ENCODE measurements around the gene BLOC1S3. TPM values are rescaled to one million over a fixed set of nuclear protein-coding genes. Genes with fewer than 3 reads are reported as not detected.

Gene BLOC1S3
- total and polyA plus RNA-seq, 4 donors: 2.3 to 15.1 (median 8.3) TPM

Other genes with a start within 250 kb of the BLOC1S3 start
- gene APOC4, start 236.5 kb upstream of the BLOC1S3 start, total RNA-seq: under 1 TPM in 1 of 2 donors, not detected in 1; 0.22 TPM
- not detected for gene APOC4, start 236.5 kb upstream of the BLOC1S3 start, polyA plus RNA-seq (ENCODE audit: insufficient read length in 2 of 2)
- gene APOC2, start 232.7 kb upstream of the BLOC1S3 start, total RNA-seq: 10 to 100 TPM; 10.1 to 14.8 TPM
- gene APOC2, start 232.7 kb upstream of the BLOC1S3 start, polyA plus RNA-seq (ENCODE audit: insufficient read length in 2 of 2): 10 to 100 TPM; 26.9 to 35.8 TPM
- gene CLPTM1, start 223.4 kb upstream of the BLOC1S3 start, total RNA-seq: 10 to 100 TPM; 53.9 to 64.3 TPM
- 100 to 1,000 TPM; 157 to 158 TPM for gene CLPTM1, start 223.4 kb upstream of the BLOC1S3 start, polyA plus RNA-seq (ENCODE audit: insufficient read length in 2 of 2)
- 1 to 10 TPM; 2.4 to 2.9 TPM for gene RELB, start 177.3 kb upstream of the BLOC1S3 start, total RNA-seq
- gene RELB, start 177.3 kb upstream of the BLOC1S3 start, polyA plus RNA-seq (ENCODE audit: insufficient read length in 2 of 2): 1 to 10 TPM; 3.9 to 4.0 TPM
- gene CLASRP, start 139.7 kb upstream of the BLOC1S3 start, total RNA-seq: 10 to 100 TPM; 11.6 to 35.0 TPM
- gene CLASRP, start 139.7 kb upstream of the BLOC1S3 start, polyA plus RNA-seq (ENCODE audit: insufficient read length in 2 of 2): 10 to 100 TPM; 60.6 to 97.3 TPM
- gene ZNF296, start 102.3 kb upstream of the BLOC1S3 start, total RNA-seq: under 1 TPM; 0.22 to 0.69 TPM
- 1 to 10 TPM; 2.7 to 3.4 TPM for gene ZNF296, start 102.3 kb upstream of the BLOC1S3 start, polyA plus RNA-seq (ENCODE audit: insufficient read length in 2 of 2)
- 10 to 100 TPM; 14.4 to 15.4 TPM for gene GEMIN7, start 99.5 kb upstream of the BLOC1S3 start, total RNA-seq
- 10 to 100 TPM; 24.0 to 27.4 TPM for gene GEMIN7, start 99.5 kb upstream of the BLOC1S3 start, polyA plus RNA-seq (ENCODE audit: insufficient read length in 2 of 2)
- gene PPP1R37, start 85.6 kb upstream of the BLOC1S3 start, total RNA-seq: 10 to 100 TPM; 14.4 to 25.8 TPM
- gene PPP1R37, start 85.6 kb upstream of the BLOC1S3 start, polyA plus RNA-seq (ENCODE audit: insufficient read length in 2 of 2): 10 to 100 TPM; 37.2 to 39.6 TPM
- gene NKPD1, start 17.8 kb upstream of the BLOC1S3 start, total RNA-seq: under 1 TPM; 0.44 to 0.99 TPM
- gene NKPD1, start 17.8 kb upstream of the BLOC1S3 start, polyA plus RNA-seq (ENCODE audit: insufficient read length in 2 of 2): 1 to 10 TPM; 1.1 to 1.4 TPM
- 10 to 100 TPM in 1 of 2 donors, 1 to 10 TPM in 1; 7.0 to 22.7 TPM for gene TRAPPC6A, start 547 bp upstream of the BLOC1S3 start, total RNA-seq
- 10 to 100 TPM; 22.2 to 26.2 TPM for gene TRAPPC6A, start 547 bp upstream of the BLOC1S3 start, polyA plus RNA-seq (ENCODE audit: insufficient read length in 2 of 2)
- 1 to 10 TPM in 1 of 2 donors, under 1 TPM in 1; 0.99 to 2.9 TPM for gene EXOC3L2, start 66.6 kb downstream of the BLOC1S3 start, total RNA-seq
- gene EXOC3L2, start 66.6 kb downstream of the BLOC1S3 start, polyA plus RNA-seq (ENCODE audit: insufficient read length in 2 of 2): under 1 TPM; 0.19 to 0.92 TPM
- gene MARK4, start 72.5 kb downstream of the BLOC1S3 start, total RNA-seq: 10 to 100 TPM; 27.2 to 41.5 TPM
- 100 to 1,000 TPM in 1 of 2 donors, 10 to 100 TPM in 1; 83.9 to 105 TPM for gene MARK4, start 72.5 kb downstream of the BLOC1S3 start, polyA plus RNA-seq (ENCODE audit: insufficient read length in 2 of 2)
- gene CKM, start 144.1 kb downstream of the BLOC1S3 start, total RNA-seq: under 1 TPM; 0.94 to 0.99 TPM
- 1 to 10 TPM in 1 of 2 donors, under 1 TPM in 1; 0.76 to 3.4 TPM for gene CKM, start 144.1 kb downstream of the BLOC1S3 start, polyA plus RNA-seq (ENCODE audit: insufficient read length in 2 of 2)
- gene KLC3, start 162.0 kb downstream of the BLOC1S3 start, total RNA-seq: 1 to 10 TPM in 1 of 2 donors, under 1 TPM in 1; 0.17 to 1.1 TPM
- gene KLC3, start 162.0 kb downstream of the BLOC1S3 start, polyA plus RNA-seq (ENCODE audit: insufficient read length in 2 of 2): 1 to 10 TPM in 1 of 2 donors, under 1 TPM in 1; 0.44 to 1.4 TPM
- gene ERCC2, start 191.8 kb downstream of the BLOC1S3 start, total RNA-seq: 10 to 100 TPM; 14.6 to 14.8 TPM
- gene ERCC2, start 191.8 kb downstream of the BLOC1S3 start, polyA plus RNA-seq (ENCODE audit: insufficient read length in 2 of 2): 10 to 100 TPM; 41.5 to 47.0 TPM
- gene PPP1R13L, start 226.3 kb downstream of the BLOC1S3 start, total RNA-seq: 1 to 10 TPM in 1 of 2 donors, under 1 TPM in 1; 0.59 to 3.5 TPM
- gene PPP1R13L, start 226.3 kb downstream of the BLOC1S3 start, polyA plus RNA-seq (ENCODE audit: insufficient read length in 2 of 2): 1 to 10 TPM; 1.6 to 2.5 TPM
- 1 to 10 TPM; 2.3 to 8.6 TPM for gene POLR1G, start 227.9 kb downstream of the BLOC1S3 start, total RNA-seq
- 1 to 10 TPM; 8.9 to 9.5 TPM for gene POLR1G, start 227.9 kb downstream of the BLOC1S3 start, polyA plus RNA-seq (ENCODE audit: insufficient read length in 2 of 2)
- 10 to 100 TPM; 45.3 to 93.8 TPM for gene ERCC1, start 245.1 kb downstream of the BLOC1S3 start, total RNA-seq
- 10 to 100 TPM; 86.0 to 98.1 TPM for gene ERCC1, start 245.1 kb downstream of the BLOC1S3 start, polyA plus RNA-seq (ENCODE audit: insufficient read length in 2 of 2)